ENCODE data around the gene PSEN1. TPM values are rescaled to one million over a fixed set of nuclear protein-coding genes. Genes with fewer than 3 reads are reported as not detected.

Gene PSEN1
- total and polyA plus RNA-seq, 9 donors: 21.7 to 73.1 (median 44.0) TPM

GRCh38 chr14:73243748-73244147 is 107.4 kb downstream of the PSEN1 start:
- Histone ChIP-seq H3K27ac (no peak overlapping the region), H3K4me1 (ENCODE audit: insufficient read depth) (peaks cover 14% of the 10 kb centered on the region), H3K27me3 (no peaks in the 10 kb centered on the region), H3K4me3 (no peak overlapping the region), H3K36me3 (no peaks in the 10 kb centered on the region), H3K9me3 (no peaks in the 10 kb centered on the region)
- no peak for TF ChIP-seq EP300 (IDR thresholded peaks at IDR 0.05)
- TF ChIP-seq CTCF (IDR thresholded peaks at IDR 0.05): no peak
- TF ChIP-seq POLR2A (IDR thresholded peaks at IDR 0.05): no peak
- no peak for DNase-seq
- intact Hi-C loops (cut with DNase I): no loop called here
- 96 to 98% (median 98%) methylated on average over 2 of the region's 2 CpGs for WGBS, 3 donors

GRCh38 chr14:73244541-73245290 is 108.4 kb downstream of the PSEN1 start:
- no peak for DNase-seq
- Histone ChIP-seq H3K27me3 (no peaks in the 10 kb centered on the region), H3K4me3 (no peak overlapping the region), H3K27ac (no peak overlapping the region), H3K36me3 (no peaks in the 10 kb centered on the region), H3K4me1 (ENCODE audit: insufficient read depth) (peaks cover 10% of the 10 kb centered on the region), H3K9me3 (no peaks in the 10 kb centered on the region)
- intact Hi-C loops (cut with DNase I): no loop called here
- no peak for TF ChIP-seq POLR2A (IDR thresholded peaks at IDR 0.05)
- TF ChIP-seq CTCF (IDR thresholded peaks at IDR 0.05): no peak
- TF ChIP-seq EP300 (IDR thresholded peaks at IDR 0.05): no peak
- WGBS, 3 donors: 86 to 88% (median 87%) methylated on average over 14 of the region's 14 CpGs

- TF ChIP-seq CTCF (IDR thresholded peaks at IDR 0.05) (no peak), POLR2A (IDR thresholded peaks at IDR 0.05) (no peak), EP300 (IDR thresholded peaks at IDR 0.05) (no peak)
- no peaks in the 10 kb centered on the region for H3K27me3 ChIP-seq
- no peaks in the 10 kb centered on the region for H3K36me3 ChIP-seq
- DNase-seq: peak in 1 of 5 donors; percentile 21
- peaks cover 7% of the 10 kb centered on the region for H3K4me1 ChIP-seq (ENCODE audit: insufficient read depth)
- H3K4me3 ChIP-seq: peak overlapping the region; percentile 35
- H3K27ac ChIP-seq: no peak overlapping the region
- WGBS, 3 donors: 72 to 76% (median 73%) methylated on average over 46 to 64 of the region's 64 CpGs
- H3K9me3 ChIP-seq: no peaks in the 10 kb centered on the region
- intact Hi-C loops (cut with DNase I): no loop called here
These were observed 109.4 kb downstream of the PSEN1 start for GRCh38 chr14:73245480-73246325.

GRCh38 chr14:73246387-73247150 is 110.3 kb downstream of the PSEN1 start:
- H3K4me1 ChIP-seq (ENCODE audit: insufficient read depth): peaks cover 7% of the 10 kb centered on the region
- H3K9me3 ChIP-seq: no peaks in the 10 kb centered on the region
- intact Hi-C loops (cut with DNase I): no loop called here
- H3K27me3 ChIP-seq: no peaks in the 10 kb centered on the region
- H3K4me3 ChIP-seq: no peak overlapping the region
- WGBS, 3 donors: 82 to 84% (median 83%) methylated on average over 18 of the region's 18 CpGs
- H3K36me3 ChIP-seq: no peaks in the 10 kb centered on the region
- no peak for TF ChIP-seq CTCF (IDR thresholded peaks at IDR 0.05)
- H3K27ac ChIP-seq: no peak overlapping the region
- no peak for DNase-seq

Measured in ovary (tissue), 9 donors.